ENCODE measurements around the gene KCNK17.

DNA sequence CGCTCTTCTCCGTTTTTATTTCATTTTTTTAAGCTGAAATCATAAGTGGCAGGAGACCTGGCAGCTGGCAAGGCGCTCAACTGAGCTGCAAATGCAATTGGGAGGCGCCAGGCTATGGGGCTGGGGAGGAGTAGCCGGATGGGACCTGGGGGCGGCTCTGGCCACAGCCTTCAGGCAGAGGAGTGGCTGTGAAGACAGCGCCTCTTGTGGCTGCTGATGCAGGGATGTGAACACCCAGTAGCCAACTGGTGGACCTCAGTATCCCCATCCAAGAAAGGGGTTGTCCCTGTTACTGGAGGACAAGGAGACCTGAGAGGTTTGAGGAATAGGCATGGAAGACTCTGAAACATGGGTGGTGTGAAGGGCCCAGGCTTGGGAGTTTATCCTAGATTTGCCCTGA is 12.6 kb downstream of the KCNK17 start:
- no peak for TF ChIP-seq POLR2A (IDR thresholded peaks at IDR 0.05)
- TF ChIP-seq, protein P1, sequence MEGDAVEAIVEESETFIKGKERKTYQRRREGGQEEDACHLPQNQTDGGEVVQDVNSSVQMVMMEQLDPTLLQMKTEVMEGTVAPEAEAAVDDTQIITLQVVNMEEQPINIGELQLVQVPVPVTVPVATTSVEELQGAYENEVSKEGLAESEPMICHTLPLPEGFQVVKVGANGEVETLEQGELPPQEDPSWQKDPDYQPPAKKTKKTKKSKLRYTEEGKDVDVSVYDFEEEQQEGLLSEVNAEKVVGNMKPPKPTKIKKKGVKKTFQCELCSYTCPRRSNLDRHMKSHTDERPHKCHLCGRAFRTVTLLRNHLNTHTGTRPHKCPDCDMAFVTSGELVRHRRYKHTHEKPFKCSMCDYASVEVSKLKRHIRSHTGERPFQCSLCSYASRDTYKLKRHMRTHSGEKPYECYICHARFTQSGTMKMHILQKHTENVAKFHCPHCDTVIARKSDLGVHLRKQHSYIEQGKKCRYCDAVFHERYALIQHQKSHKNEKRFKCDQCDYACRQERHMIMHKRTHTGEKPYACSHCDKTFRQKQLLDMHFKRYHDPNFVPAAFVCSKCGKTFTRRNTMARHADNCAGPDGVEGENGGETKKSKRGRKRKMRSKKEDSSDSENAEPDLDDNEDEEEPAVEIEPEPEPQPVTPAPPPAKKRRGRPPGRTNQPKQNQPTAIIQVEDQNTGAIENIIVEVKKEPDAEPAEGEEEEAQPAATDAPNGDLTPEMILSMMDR (IDR thresholded peaks at IDR 0.05) = no peak

Data from sigmoid colon (tissue), 3 donors.